Right lobe of liver (tissue), 6 donors: ENCODE data around the gene CHPT1. TPM values are rescaled to one million over a fixed set of nuclear protein-coding genes. Genes with fewer than 3 reads are reported as not detected.

Source experiments
- ATAC-seq, 4 donors: fragments of 200-7000 bp; cut with Tn5 transposase; one replicate each; pipeline ENCODE4 v1.9.1; 2020; ENCODE audit warnings: mild to moderate bottlenecking in 4 of 4, moderate library complexity in 4 of 4
- DNase-seq, 3 donors: peaks; one replicate each; pipeline ENCODE4 v3.0.0-alpha.2; 2020
- H3K27ac ChIP-seq, 3 donors: fragments of 200-600 bp; one replicate each; pipeline ENCODE4 v1.8.0; 2022
- H3K27me3 ChIP-seq, 2 donors: fragments of 200-600 bp; one replicate each; pipeline ENCODE4 v1.8.0; 2022
- H3K36me3 ChIP-seq, 4 donors: fragments of 200-600 bp; sonication (generic) in 1 of 4; one replicate each; pipeline versions ENCODE4 v1.5.1 to v1.8.0; 2017 to 2022; ENCODE audit warnings: control low read depth in 1 of 4
- H3K4me1 ChIP-seq, 4 donors: fragments of 200-600 bp; sonication (generic) in 1 of 4; one replicate each; pipeline versions ENCODE4 v1.5.1 to v1.8.0; 2017 to 2022; ENCODE audit warnings: control low read depth in 1 of 4
- H3K4me3 ChIP-seq, 3 donors: fragments of 200-600 bp; one replicate each; pipeline ENCODE4 v1.8.0; 2022
- H3K9me3 ChIP-seq, 4 donors: fragments of 200-600 bp; sonication (generic) in 1 of 4; one replicate each; pipeline versions ENCODE4 v1.5.1 to v1.8.0; 2017 to 2022; ENCODE audit warnings: control low read depth in 1 of 4
- CTCF ChIP-seq, 4 donors: fragments of 200-600 bp in 3 of 4; fragments of 450-650 bp in 1 of 4; IDR thresholded peaks; one replicate each; pipeline versions ENCODE4 v1.5.1 to v1.8.0; 2016 to 2022; ENCODE audit warnings: antibody characterized with exemption in 4 of 4, mild to moderate bottlenecking in 2 of 4
- POLR2A ChIP-seq: fragments of 450-650 bp; IDR thresholded peaks from one replicate; pipeline ENCODE4 v1.6.1; 2017; ENCODE audit warnings: antibody characterized with exemption, mild to moderate bottlenecking
- WGBS: methylation state at CpG from one replicate; pipeline ENCODE4 v1.1.6; 2018; ENCODE audit warnings: low coverage, low lambda C conversion rate; ENCODE audit not compliant: insufficient coverage; ENCODE audit errors: missing lambda C conversion rate; 5-methylcytosine and 5-hydroxymethylcytosine counted together
- intact Hi-C, 2 donors: fragments of 100-400 bp; cut with DNase I; formaldehyde crosslinking; loops; one replicate each; pipeline versions ENCODE4 v1.11.2 to v1.14.1; 2022
- total RNA-seq, 6 experiments: library from RNA; depleted of rRNA in 2 of 6; stranded (reverse); fragments of >200 nt in 2 of 6; fragmentation: NEBNext Ultra II Directional in 3 of 6; extraction: Animal tissue kit (Norgen Biotek cat#: 25700) in 3 of 6; gene quantifications; one replicate each; pipeline versions ENCODE4 v1.1.0 to v1.2.4, GENCODE V29; 2016 to 2023
- donor health status: DM: no; HTN: yes; CAD: no.
- donor health status: DM: no; HTN: no; CAD: no.
- donor health status: DM: no; HTN: no; CAD: no.
- donor health status: DM: no; HTN: yes; CAD: no.
- donor health status: DM: no; HTN: yes; CAD: no.

Gene CHPT1
- total RNA-seq, 6 experiments from 2014 or later, result 52.3 to 110 (median 75.8) TPM

DNA sequence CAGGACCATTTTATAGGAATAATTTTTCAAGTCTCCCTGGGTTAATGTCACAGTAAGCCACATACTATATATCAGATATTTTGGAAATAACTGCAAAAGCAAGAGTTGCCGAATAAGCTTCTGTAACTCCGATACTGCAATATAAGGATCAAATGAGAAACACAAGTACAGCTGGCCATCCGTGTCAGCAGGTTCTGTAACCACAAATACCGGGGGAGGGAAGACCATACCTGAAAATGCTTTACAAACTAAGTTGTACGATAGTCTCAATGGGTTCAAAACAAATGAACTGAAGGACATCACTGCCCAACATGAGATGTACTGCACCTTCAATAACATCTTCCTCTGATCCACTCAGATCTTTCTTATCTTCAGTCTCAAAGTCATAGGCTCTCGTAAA, 40.0 kb downstream of the CHPT1 start:
- DNase-seq (no peak), ATAC-seq (no peak)
- H3K4me3 ChIP-seq, result no peak overlapping the region
- intact Hi-C loops, result no loop called here
- H3K4me1 ChIP-seq, result peaks cover 0 to 12% (median 2%) of the 10 kb centered on the region in 4 donors
- no peaks in the 10 kb centered on the region for H3K9me3 ChIP-seq
- no peak for TF ChIP-seq CTCF (IDR thresholded peaks at IDR 0.05)
- H3K27me3 ChIP-seq, result no peaks in the 10 kb centered on the region
- H3K27ac ChIP-seq, result no peak overlapping the region
- WGBS, result 96% methylated on average over 6 of the region's 6 CpGs
- H3K36me3 ChIP-seq, result peaks cover 0 to 32% (median 5%) of the 10 kb centered on the region in 4 donors

DNA sequence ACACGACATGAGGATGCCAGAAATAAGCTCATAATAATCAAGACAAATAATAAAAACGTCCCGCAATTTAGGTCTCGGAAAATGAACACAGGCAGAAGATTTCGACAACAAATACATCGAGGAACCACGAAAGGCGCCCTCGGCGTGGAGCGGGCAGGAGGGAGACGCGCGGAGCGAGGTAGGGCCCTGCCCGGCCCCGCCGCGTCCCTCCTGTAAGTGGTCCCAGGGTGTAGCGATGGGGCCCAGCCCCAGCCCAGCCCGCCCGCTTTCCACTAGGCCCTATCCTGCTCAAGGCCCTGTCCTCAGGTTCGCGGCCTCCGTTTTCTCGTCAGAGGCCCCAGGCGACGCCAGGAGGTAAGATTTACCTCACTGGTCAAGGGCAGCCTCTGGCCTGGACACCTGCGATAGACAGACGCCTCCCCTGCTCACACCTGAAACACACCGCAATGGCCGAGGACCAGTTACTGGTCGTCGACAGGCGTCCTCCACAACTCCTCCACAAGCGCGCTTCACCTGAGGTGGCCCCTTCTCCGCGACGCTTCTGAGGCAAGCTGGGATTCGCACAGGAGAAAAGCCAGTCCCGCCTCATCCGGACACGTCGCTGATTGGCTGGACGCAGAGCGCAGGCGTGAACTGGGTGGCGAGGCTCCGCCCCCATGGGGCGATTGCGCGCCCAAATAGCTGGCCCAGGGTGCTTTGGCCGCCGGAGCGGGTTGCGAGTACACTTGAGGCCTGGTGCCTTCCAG, 41.7 kb downstream of the CHPT1 start, which contains the start of gene SYCP3:
TSS of gene SYCP3 (minus strand) at position 543 of the 746 bp plus-strand sequence. CDS start 1,527 bp downstream, outside the sequence.
- H3K27ac ChIP-seq, result no peak within 1 kb of the TSS
- peaks cover 0 to 9% (median 2%) of the 10 kb centered on the region in 4 donors for H3K4me1 ChIP-seq
- intact Hi-C loops, result no loop called here
- ATAC-seq, result no peak
- peaks cover 0 to 34% (median 9%) of the 10 kb centered on the region in 4 donors for H3K36me3 ChIP-seq
- TF ChIP-seq CTCF (IDR thresholded peaks at IDR 0.05) (no peak), POLR2A (no peak)
- no peak for DNase-seq
- H3K4me3 ChIP-seq, result no peak within 1 kb of the TSS
- H3K27me3 ChIP-seq, result no peaks in the 10 kb centered on the region
- no peaks in the 10 kb centered on the region for H3K9me3 ChIP-seq
- WGBS, result 94% methylated on average over 17 of the region's 57 CpGs

- WGBS, result 94% methylated on average over 5 of the region's 5 CpGs
- Histone ChIP-seq H3K4me3 (no peak overlapping the region), H3K27ac (no peak overlapping the region), H3K27me3 (no peaks in the 10 kb centered on the region), H3K36me3 (peaks cover 0 to 49% (median 12%) of the 10 kb centered on the region in 4 donors), H3K9me3 (no peaks in the 10 kb centered on the region), H3K4me1 (no peaks in the 10 kb centered on the region)
- DNase-seq, result no peak
- no peak for ATAC-seq
- intact Hi-C loops, result no loop called here
- TF ChIP-seq CTCF (IDR thresholded peaks at IDR 0.05) (no peak), POLR2A (no peak)
These were observed 43.1 kb downstream of the CHPT1 start for GRCh38 chr12:101740566-101740965.

GRCh38 chr12:101740980-101741379, 43.5 kb downstream of the CHPT1 start:
- no peak for ATAC-seq
- Histone ChIP-seq H3K4me3 (no peak overlapping the region), H3K27me3 (no peaks in the 10 kb centered on the region), H3K36me3 (peaks cover 0 to 53% (median 14%) of the 10 kb centered on the region in 4 donors), H3K9me3 (no peaks in the 10 kb centered on the region), H3K4me1 (no peaks in the 10 kb centered on the region), H3K27ac (no peak overlapping the region)
- TF ChIP-seq POLR2A, result no peak
- TF ChIP-seq CTCF (IDR thresholded peaks at IDR 0.05), result no peak
- intact Hi-C loops, result no loop called here
- DNase-seq, result no peak
- 90% methylated on average over 5 of the region's 5 CpGs for WGBS
